ENCODE results near the gene PLCD3. TPM values are rescaled to one million over a fixed set of nuclear protein-coding genes. Genes with fewer than 3 reads are reported as not detected.

The PLCD3 gene
- 10.3 TPM for polyA plus RNA-seq (2012; ENCODE audit: insufficient read depth, insufficient read length)

- no peak for DNase-seq (ENCODE audit: low read depth, low spot score)
- H3K4me3 ChIP-seq (ENCODE audit: low read length), result peak within 1 kb of the TSS; percentile 71
Measured at GRCh38 chr17:45132320-45132571, at the start of gene PLCD3. Gene PLCD3, minus strand, starts transcription at chr17:45132515. Its CDS starts 105 bp downstream, at chr17:45132410.

GRCh38 chr17:45177563-45177962 is 45.2 kb upstream of the PLCD3 start:
- no peak overlapping the region for H3K4me3 ChIP-seq (ENCODE audit: low read length)
- no peak for DNase-seq (ENCODE audit: low read depth, low spot score)

GRCh38 chr17:45175759-45176115 is 43.4 kb upstream of the PLCD3 start:
- DNase-seq (ENCODE audit: low read depth, low spot score), result no peak
- no peak overlapping the region for H3K4me3 ChIP-seq (ENCODE audit: low read length)

- H3K4me3 ChIP-seq (ENCODE audit: low read length), result peak overlapping the region; percentile 67
- DNase-seq (ENCODE audit: low read depth, low spot score), result peak; percentile 96
Measured at GRCh38 chr17:45172541-45173286, 40.4 kb upstream of the PLCD3 start.

GRCh38 chr17:45172232-45172540 is 39.9 kb upstream of the PLCD3 start:
- no peak for DNase-seq (ENCODE audit: low read depth, low spot score)
- H3K4me3 ChIP-seq (ENCODE audit: low read length), result peak overlapping the region; percentile 67

- H3K4me3 ChIP-seq (ENCODE audit: low read length), result peak overlapping the region; percentile 67
- DNase-seq (ENCODE audit: low read depth, low spot score), result no peak
Measured at GRCh38 chr17:45171338-45172231, 39.3 kb upstream of the PLCD3 start.

DNA sequence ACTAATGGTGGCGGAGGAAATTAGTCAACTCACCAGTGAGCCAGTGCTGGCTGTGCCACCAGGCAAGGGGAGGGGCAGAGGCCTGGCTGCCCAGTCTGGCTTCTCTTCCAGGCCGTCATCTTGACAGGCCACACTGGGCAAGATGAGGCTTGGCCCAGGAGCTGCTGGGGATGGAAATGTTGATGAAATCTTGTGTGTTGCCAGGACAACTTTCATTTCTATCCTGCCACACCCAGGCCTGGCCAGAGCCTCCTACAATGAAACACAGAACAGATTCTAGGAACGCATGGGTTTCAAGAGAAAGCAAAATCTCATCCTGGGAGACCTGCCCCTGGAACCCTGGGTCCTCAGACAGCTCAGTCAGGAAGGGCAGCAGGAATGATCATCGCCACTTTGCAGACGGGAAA is 38.6 kb upstream of the PLCD3 start:
- DNase-seq (ENCODE audit: low read depth, low spot score), result no peak

GRCh38 chr17:45170280-45170930 is 38.1 kb upstream of the PLCD3 start:
- no peak for DNase-seq (ENCODE audit: low read depth, low spot score)
- H3K4me3 ChIP-seq (ENCODE audit: low read length), result no peak overlapping the region

More for the DNA sequence above, 38.6 kb upstream of the PLCD3 start:
- H3K4me3 ChIP-seq (ENCODE audit: low read length), result no peak overlapping the region

DNA sequence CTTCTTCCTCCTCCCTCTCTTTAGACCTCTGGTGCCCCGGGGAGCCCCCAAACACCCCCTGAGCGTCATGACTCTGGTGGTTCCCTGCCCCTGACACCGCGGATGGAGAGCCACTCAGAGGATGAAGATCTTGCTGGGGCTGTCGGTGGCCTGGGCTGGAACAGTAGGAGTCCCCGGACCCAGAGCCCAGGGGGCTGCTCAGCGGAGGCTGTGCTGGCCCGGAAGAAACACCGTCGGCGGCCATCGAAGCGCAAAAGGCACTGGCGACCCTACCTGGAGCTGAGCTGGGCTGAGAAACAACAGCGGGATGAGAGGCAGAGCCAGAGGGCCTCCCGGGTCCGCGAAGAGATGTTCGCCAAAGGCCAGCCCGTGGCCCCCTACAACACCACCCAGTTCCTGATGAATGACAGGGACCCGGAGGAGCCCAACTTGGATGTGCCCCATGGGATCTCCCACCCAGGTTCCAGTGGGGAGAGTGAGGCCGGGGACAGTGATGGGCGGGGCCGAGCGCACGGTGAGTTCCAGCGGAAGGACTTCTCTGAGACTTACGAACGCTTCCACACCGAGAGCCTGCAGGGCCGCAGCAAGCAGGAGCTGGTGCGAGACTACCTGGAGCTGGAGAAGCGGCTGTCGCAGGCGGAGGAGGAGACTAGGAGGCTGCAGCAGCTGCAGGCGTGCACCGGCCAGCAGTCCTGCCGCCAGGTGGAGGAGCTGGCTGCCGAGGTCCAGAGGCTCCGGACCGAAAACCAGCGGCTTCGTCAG is 36.9 kb upstream of the PLCD3 start:
- DNase-seq (ENCODE audit: low read depth, low spot score), result no peak
- no peak overlapping the region for H3K4me3 ChIP-seq (ENCODE audit: low read length)

- H3K4me3 ChIP-seq (ENCODE audit: low read length), result no peak overlapping the region
- no peak for DNase-seq (ENCODE audit: low read depth, low spot score)
Measured at GRCh38 chr17:45164734-45165269, 32.5 kb upstream of the PLCD3 start.

DNA sequence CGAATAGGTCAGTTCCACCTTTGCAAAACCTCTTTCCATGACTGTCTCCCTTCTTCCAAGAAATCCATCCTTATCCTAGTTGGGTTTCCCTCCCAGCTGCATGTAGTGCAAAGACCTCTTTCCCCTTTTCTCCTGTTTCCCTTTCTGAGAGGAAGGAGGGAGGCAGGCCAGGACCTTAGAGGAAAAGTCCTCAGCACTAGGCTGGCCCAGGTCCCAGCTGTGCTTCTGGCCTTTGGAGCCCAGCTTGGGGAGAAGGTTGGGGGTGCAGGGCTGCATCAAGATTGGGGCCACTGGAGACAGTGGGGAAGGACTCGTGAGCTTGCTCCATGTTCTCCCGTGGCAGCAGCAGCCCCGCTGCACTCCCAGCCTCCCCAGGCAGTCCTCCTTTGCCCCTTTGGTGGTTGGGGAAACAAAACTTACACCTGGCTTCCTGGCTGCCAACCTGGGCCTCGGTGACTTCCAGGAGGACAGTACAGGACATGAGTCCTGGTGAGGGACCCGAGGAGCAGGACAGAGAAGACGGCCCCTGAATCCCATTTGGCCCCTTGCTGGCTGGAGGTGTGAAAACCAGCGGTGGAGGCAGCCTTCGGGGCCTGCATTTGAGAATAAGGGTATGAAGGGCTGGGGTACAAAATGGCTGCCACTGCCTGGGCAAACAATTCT is 29.8 kb upstream of the PLCD3 start:
- peak overlapping the region; percentile 95 for H3K4me3 ChIP-seq (ENCODE audit: low read length)

GRCh38 chr17:45161288-45162024 is 29.1 kb upstream of the PLCD3 start, which contains the start of gene HEXIM2:
Gene HEXIM2, plus strand, starts transcription at chr17:45161875. Its CDS starts 919 bp downstream, at chr17:45162794.
- peak; percentile 100 for DNase-seq (ENCODE audit: low read depth, low spot score)
- peak within 1 kb of the TSS; percentile 95 for H3K4me3 ChIP-seq (ENCODE audit: low read length)

More for the DNA sequence above, 29.8 kb upstream of the PLCD3 start:
- DNase-seq (ENCODE audit: low read depth, low spot score), result no peak

DNA sequence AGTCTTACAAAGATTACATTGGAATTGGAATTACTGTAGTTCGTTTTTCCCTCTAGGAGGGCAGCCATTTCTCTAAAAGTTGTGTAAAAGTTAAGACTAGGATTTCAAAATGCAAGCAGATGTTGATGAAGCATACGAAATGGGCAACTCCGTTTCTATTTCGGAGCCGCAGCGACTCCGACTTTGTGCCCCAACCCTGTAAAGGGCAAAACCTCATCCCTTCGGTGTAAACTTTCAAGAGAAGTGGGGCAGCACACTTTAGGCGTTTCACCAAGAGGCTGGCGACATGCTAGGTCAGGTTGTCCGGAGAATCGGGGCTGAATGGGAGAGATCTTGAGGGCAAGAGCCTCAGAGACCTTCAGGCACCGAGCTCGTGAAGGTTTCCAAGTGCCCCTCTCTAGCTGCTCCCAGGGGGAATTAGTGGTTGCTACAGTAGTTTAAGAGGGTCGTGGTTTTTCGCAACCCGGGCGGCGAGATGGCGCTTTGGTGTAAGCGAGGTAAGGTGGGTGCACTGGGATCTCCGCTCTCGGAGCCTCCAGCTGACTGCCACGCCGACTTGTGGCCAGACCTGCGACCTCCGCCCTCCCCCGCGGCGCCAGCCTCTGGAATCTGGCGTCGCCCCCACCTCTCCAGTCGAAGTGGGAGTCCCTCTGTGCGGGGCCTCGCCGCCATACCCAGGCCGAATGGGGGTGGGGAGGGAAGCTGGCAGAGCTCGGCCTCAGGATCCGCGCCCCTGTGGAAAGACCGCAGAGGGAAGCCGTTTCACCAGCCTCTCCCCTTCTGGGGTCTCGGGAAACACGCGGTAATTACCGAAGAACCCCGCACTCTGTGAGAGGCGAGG is 28.4 kb upstream of the PLCD3 start:
- no peak for DNase-seq (ENCODE audit: low read depth, low spot score)

DNA sequence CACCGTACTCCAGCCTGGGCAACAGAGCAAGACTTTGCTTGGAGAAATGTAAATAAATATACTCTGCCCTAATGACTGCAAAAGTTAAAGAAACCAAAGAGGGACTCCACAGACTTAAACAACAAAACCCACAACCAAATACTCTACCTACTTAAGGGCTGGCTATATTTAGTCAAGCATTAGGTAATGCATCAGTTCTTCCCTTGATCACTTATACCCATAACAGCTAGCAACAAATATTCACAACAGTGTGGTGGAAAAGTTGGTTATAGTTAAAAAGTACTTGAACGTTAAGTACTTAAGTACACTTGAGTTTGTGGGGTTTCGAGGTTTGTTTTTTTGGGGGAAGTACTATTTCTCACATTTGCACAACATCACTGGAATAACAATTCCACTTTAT is 23.9 kb upstream of the PLCD3 start:
- no peak for DNase-seq (ENCODE audit: low read depth, low spot score)
- no peak overlapping the region for H3K4me3 ChIP-seq (ENCODE audit: low read length)

More for the DNA sequence above, 28.4 kb upstream of the PLCD3 start:
- H3K4me3 ChIP-seq (ENCODE audit: low read length), result peak overlapping the region; percentile 95

GRCh38 chr17:45155483-45155882 is 23.2 kb upstream of the PLCD3 start:
- DNase-seq (ENCODE audit: low read depth, low spot score), result no peak
- no peak overlapping the region for H3K4me3 ChIP-seq (ENCODE audit: low read length)

DNA sequence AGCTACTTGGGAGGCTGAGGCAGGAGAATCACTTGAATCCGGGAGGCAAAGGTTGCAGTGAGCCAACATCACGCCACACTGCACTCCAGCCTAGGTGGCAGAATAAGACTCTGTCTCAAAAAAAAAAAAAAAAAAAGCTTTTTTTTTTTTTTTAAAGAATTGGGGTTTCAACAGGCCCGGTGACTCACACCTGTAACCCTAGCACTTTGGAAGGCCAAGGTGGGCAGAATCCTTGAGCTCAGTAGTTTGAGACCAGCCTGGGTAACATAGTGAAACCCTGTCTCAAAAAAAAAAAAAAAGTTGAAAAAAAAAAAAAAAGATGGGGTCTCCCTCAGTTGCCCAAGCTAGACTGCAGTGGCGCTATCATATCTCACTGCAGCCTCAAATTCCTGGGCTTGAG is 22.7 kb upstream of the PLCD3 start:
- H3K4me3 ChIP-seq (ENCODE audit: low read length), result no peak overlapping the region
- no peak for DNase-seq (ENCODE audit: low read depth, low spot score)
